Spinal cord (tissue), 10 donors: Measurements from ENCODE around the gene CAMSAP2. TPM values are rescaled to one million over a fixed set of nuclear protein-coding genes. Genes with fewer than 3 reads are reported as not detected.
"Not testable (repeated sequence)": the region's sequence is repeated elsewhere in the genome, so short reads cannot be mapped to it uniquely, and the experiment has no call there.

Experiments
- DNase-seq, 6 donors: peaks; one replicate each; pipeline versions ENCODE4 v3.0.0 to v3.0.0-alpha.2; 2013 to 2015; ENCODE audit warnings: low spot score in 6 of 6, low read depth in 4 of 6
- H3K27ac ChIP-seq: one replicate; pipeline ENCODE4 v1.5.1; 2013; ENCODE audit warnings: low read depth, low read length, control low read depth
- H3K27me3 ChIP-seq: one replicate; pipeline ENCODE4 v1.6.1; 2013; ENCODE audit warnings: low read length; ENCODE audit not compliant: control insufficient read depth, insufficient read depth
- H3K36me3 ChIP-seq: one replicate; pipeline ENCODE4 v1.6.1; 2013; ENCODE audit warnings: low read length; ENCODE audit not compliant: control insufficient read depth, insufficient read depth
- H3K4me1 ChIP-seq: one replicate; pipeline ENCODE4 v1.6.1; 2013; ENCODE audit warnings: low read length; ENCODE audit not compliant: control insufficient read depth, insufficient read depth
- H3K4me3 ChIP-seq: one replicate; pipeline ENCODE4 v1.5.1; 2013; ENCODE audit warnings: low read depth, low read length, control low read depth
- H3K9me3 ChIP-seq: one replicate; pipeline ENCODE4 v1.6.1; 2013; ENCODE audit warnings: low read length; ENCODE audit not compliant: control insufficient read depth, insufficient read depth
- WGBS: methylation state at CpG from one replicate; pipeline ENCODE4 v1.1.5; 2013; ENCODE audit warnings: missing lambda C conversion rate; ENCODE audit not compliant: insufficient coverage; 5-methylcytosine and 5-hydroxymethylcytosine counted together
- polyA plus RNA-seq, 2 donors: library from polyadenylated mRNA; unstranded; fragments of 120-200 nt; gene quantifications; one replicate each; pipeline ENCODE4 v1.2.1, GENCODE V29; 2013; ENCODE audit not compliant: insufficient read length in 2 of 2
- total RNA-seq, 2 donors: library from RNA; depleted of rRNA in 1 of 2; stranded (reverse); fragments of 120-200 nt in 1 of 2; fragments of >200 nt in 1 of 2; gene quantifications; one replicate each; pipeline versions ENCODE4 v1.2.3 to v1.2.4, GENCODE V29; 2013 to 2014
- donor health status: healthy.

The CAMSAP2 gene
- total and polyA plus RNA-seq, 4 donors, result 74.2 to 133 (median 93.5) TPM

- 94% methylated on average over 2 of the region's 2 CpGs for WGBS
- peaks cover 13% of the 10 kb centered on the region for H3K36me3 ChIP-seq
- no peak overlapping the region for H3K4me3 ChIP-seq
- DNase-seq, result no peak
- H3K9me3 ChIP-seq, result peaks cover 3% of the 10 kb centered on the region
- H3K4me1 ChIP-seq, result no peaks in the 10 kb centered on the region
- H3K27me3 ChIP-seq, result no peaks in the 10 kb centered on the region
- no peak overlapping the region for H3K27ac ChIP-seq
These were observed 40.6 kb downstream of the CAMSAP2 start for GRCh38 chr1:200779326-200779725.

- H3K9me3 ChIP-seq, result peaks cover 3% of the 10 kb centered on the region
- H3K27ac ChIP-seq, result peak overlapping the region; percentile 1
- H3K27me3 ChIP-seq, result no peaks in the 10 kb centered on the region
- no peak overlapping the region for H3K4me3 ChIP-seq
- DNase-seq, result peak in 1 of 6 donors; percentile 86
- peaks cover 17% of the 10 kb centered on the region for H3K36me3 ChIP-seq
- WGBS, result 83% methylated on average over 1 of the region's 5 CpGs
- H3K4me1 ChIP-seq, result no peaks in the 10 kb centered on the region
These were observed 42.1 kb downstream of the CAMSAP2 start for GRCh38 chr1:200780545-200781369.

- Histone ChIP-seq H3K27me3 (no peaks in the 10 kb centered on the region), H3K36me3 (peaks cover 15% of the 10 kb centered on the region), H3K4me1 (no peaks in the 10 kb centered on the region), H3K27ac (no peak overlapping the region), H3K9me3 (peaks cover 7% of the 10 kb centered on the region), H3K4me3 (no peak overlapping the region)
- DNase-seq, result no peak
- WGBS, result no CpG with 5 or more reads among the region's 6 CpGs
These were observed 45.2 kb downstream of the CAMSAP2 start for GRCh38 chr1:200783926-200784325.

- no CpG with 5 or more reads among the region's 4 CpGs for WGBS
- Histone ChIP-seq H3K27me3 (no peaks in the 10 kb centered on the region), H3K4me1 (no peaks in the 10 kb centered on the region), H3K9me3 (peaks cover 8% of the 10 kb centered on the region), H3K36me3 (peaks cover 15% of the 10 kb centered on the region), H3K4me3 (no peak overlapping the region), H3K27ac (no peak overlapping the region)
- DNase-seq, result no peak
These were observed 45.9 kb downstream of the CAMSAP2 start for GRCh38 chr1:200784576-200784975.

- H3K4me1 ChIP-seq, result no peaks in the 10 kb centered on the region
- no peaks in the 10 kb centered on the region for H3K27me3 ChIP-seq
- H3K27ac ChIP-seq, result no peak overlapping the region
- no CpG with 5 or more reads among the region's 4 CpGs for WGBS
- H3K9me3 ChIP-seq, result peaks cover 8% of the 10 kb centered on the region
- peaks cover 11% of the 10 kb centered on the region for H3K36me3 ChIP-seq
- no peak overlapping the region for H3K4me3 ChIP-seq
- no peak for DNase-seq
These were observed 48.1 kb downstream of the CAMSAP2 start for GRCh38 chr1:200786788-200787187.

GRCh38 chr1:200787896-200788387 lies 49.2 kb downstream of the CAMSAP2 start:
- no peaks in the 10 kb centered on the region for H3K4me1 ChIP-seq
- peaks cover 6% of the 10 kb centered on the region for H3K9me3 ChIP-seq
- no peaks in the 10 kb centered on the region for H3K27me3 ChIP-seq
- WGBS, result no CpG with 5 or more reads among the region's 1 CpG
- no peak overlapping the region for H3K27ac ChIP-seq
- DNase-seq, result no peak
- no peak overlapping the region for H3K4me3 ChIP-seq
- peaks cover 7% of the 10 kb centered on the region for H3K36me3 ChIP-seq

- not testable (repeated sequence) for H3K4me3 ChIP-seq, DNase-seq, H3K9me3 ChIP-seq, H3K27ac ChIP-seq, H3K36me3 ChIP-seq, H3K27me3 ChIP-seq, H3K4me1 ChIP-seq
- WGBS, result 83% methylated on average over 1 of the region's 6 CpGs
These were observed 52.3 kb downstream of the CAMSAP2 start for GRCh38 chr1:200791012-200791411.

GRCh38 chr1:200793677-200794076 lies 55.0 kb downstream of the CAMSAP2 start:
- no peak for DNase-seq
- no CpG with 5 or more reads among the region's 2 CpGs for WGBS

GRCh38 chr1:200794506-200795065 lies 55.9 kb downstream of the CAMSAP2 start:
- Histone ChIP-seq H3K4me3 (no peak overlapping the region), H3K9me3 (no peaks in the 10 kb centered on the region), H3K27ac (no peak overlapping the region), H3K36me3 (no peaks in the 10 kb centered on the region), H3K27me3 (no peaks in the 10 kb centered on the region), H3K4me1 (no peaks in the 10 kb centered on the region)
- DNase-seq, result peak in 2 of 6 donors; percentile 8 to 21
- 67% methylated on average over 1 of the region's 1 CpG for WGBS

More at GRCh38 chr1:200793677-200794076, 55.0 kb downstream of the CAMSAP2 start:
- no peak overlapping the region for H3K4me3 ChIP-seq
- peaks cover 1% of the 10 kb centered on the region for H3K9me3 ChIP-seq
- no peaks in the 10 kb centered on the region for H3K36me3 ChIP-seq
- H3K27ac ChIP-seq, result no peak overlapping the region
- no peaks in the 10 kb centered on the region for H3K27me3 ChIP-seq
- no peaks in the 10 kb centered on the region for H3K4me1 ChIP-seq

GRCh38 chr1:200795156-200795555 lies 56.5 kb downstream of the CAMSAP2 start:
- WGBS, result no CpG with 5 or more reads among the region's 1 CpG
- H3K4me1 ChIP-seq, result no peaks in the 10 kb centered on the region
- H3K27me3 ChIP-seq, result no peaks in the 10 kb centered on the region
- DNase-seq, result no peak
- no peaks in the 10 kb centered on the region for H3K36me3 ChIP-seq
- no peak overlapping the region for H3K27ac ChIP-seq
- H3K4me3 ChIP-seq, result no peak overlapping the region
- H3K9me3 ChIP-seq, result no peaks in the 10 kb centered on the region
